NCI-H510A (cell line): ENCODE data around the gene PDYN.

Experiments
- DNase-seq: peaks from one replicate; lab custom pipeline; 2025; lab: John Stamatoyannopoulos, UW

PDYN gene

GRCh38 chr20:1951436-1952115 is 42.3 kb downstream of the PDYN start:
- DNase-seq, result no peak

DNA sequence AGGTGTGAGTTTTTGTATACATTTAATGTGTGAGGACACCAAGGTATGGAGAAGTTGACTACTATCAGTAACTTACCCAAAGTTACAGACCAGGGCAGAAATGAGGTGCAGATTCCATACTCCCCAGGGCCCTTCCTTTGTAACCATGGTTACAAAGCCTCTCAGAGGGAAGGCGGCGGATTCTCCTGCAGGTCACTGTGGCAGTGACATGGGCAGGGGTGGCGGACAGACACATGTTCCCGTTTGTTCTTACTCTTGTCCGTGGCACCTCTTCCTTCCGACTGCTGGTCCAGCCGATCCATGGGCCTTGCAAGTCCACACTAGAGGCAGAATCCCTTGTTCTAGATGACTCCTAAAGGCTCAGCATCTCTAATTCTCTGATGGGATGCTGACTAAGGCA is 43.0 kb downstream of the PDYN start:
- no peak for DNase-seq

DNA sequence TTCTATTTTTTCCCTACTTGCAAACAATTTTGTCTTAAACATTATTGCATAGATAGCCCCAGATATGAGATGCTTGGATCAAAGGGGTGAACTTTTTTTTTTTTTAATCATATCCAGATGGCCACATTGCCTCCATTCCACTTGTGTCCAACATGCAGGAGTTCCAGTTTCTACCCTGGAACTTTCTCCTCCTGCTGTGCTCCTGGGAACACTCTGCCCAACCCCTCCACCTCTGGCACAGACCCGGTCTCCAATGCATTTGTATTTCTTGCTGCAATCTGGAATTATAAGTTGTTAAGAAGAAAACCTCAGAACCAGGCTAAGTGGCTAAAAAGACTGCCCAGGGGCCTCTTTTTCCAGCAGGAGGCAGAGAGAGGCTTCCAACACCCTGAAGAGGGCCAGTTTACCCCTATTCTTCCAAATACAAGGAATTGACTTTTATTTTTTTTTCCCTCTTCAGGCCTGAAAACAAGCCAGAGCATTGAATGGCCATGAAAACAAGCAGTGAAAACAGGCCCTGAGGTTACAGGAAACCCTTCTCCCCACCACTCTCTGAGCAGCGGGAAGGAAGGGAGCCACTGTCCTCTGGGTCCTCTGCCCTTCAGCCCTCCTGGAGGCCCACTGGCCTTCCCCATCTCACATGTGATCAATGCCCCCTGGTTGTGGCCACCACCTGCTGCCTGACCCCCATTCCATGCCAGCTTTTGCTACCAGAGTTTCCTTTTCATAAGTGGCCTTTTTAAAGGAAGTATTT is 44.3 kb downstream of the PDYN start:
- DNase-seq, result no peak

DNA sequence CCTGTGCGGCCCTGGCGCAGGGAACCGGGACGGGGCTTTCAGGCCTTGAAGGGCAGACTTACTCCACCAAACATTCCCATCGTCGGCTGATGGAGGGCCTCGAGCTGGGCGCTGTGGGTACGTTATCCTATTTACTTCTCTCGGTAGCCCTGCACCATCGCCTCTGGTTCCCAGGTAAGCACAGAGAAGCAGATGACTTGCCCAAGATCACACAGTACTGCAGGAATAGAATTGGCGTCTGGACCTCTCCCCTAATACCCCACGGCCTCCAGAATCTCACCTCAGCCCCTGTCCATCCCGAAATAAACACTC is 46.4 kb downstream of the PDYN start:
- DNase-seq, result no peak

DNA sequence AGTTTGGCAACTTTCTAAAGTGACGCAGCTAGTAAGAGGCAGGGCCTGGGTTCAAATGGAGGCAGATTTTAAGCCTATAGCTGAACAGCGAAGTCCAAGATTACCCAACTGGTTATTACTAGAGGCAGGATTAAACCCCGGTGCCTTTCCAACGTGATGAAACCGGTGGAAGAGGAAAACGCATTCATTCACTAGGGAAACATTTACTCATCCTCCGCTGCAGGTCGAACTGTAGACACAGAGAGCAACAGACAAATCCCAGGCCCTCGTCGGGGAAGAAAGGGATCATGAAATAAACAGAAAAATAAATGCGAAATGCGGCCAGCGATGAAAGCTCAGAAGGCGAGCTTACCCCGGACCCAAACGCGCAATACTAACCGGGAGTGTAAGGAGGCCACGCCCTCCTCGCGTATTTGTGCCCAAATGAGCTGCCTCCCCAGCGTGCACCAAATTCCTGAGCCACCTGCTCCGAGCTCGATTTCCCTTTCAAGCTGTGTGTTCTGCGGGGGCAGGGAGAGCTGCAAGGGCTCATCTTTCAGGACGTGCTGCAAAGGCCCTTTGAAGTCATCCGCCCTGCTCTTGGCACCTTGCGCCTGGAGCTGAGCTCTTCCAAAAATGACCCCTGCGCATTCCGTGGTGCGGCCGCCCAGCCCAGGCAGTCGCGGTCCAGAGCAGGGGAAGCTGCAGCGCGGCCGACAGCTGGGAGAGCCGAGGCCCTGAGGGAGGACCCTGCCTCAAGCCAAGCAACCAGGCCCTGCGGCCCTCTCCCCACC is 46.9 kb downstream of the PDYN start:
- DNase-seq, result no peak

- DNase-seq, result no peak
These were observed 47.5 kb downstream of the PDYN start for GRCh38 chr20:1946442-1946761.

DNA sequence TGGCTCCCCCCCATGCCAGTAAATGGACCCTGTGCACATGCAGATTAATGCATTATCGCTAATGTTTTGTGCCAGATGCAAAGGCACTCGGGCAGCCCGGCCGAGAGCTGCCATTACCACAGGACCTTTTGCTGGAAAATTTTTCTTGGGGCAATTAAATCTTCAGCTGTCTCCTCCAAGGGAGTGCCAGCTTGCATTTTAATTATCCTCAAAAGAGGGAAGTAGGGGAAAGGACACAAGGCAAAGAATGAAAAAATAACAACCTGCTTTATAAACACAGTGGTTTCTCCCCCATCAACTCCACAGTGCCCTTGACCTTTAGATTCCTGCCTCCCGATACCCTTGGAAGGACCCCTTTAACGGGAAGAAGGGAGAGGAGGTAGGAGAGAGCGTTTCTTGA is 48.2 kb downstream of the PDYN start:
- DNase-seq, result no peak

- no peak for DNase-seq
These were observed 48.7 kb downstream of the PDYN start for GRCh38 chr20:1945134-1945618.

GRCh38 chr20:1944345-1945091 is 49.3 kb downstream of the PDYN start:
- DNase-seq, result no peak

- no peak for DNase-seq
These were observed 50.4 kb downstream of the PDYN start for GRCh38 chr20:1943275-1944002.

DNA sequence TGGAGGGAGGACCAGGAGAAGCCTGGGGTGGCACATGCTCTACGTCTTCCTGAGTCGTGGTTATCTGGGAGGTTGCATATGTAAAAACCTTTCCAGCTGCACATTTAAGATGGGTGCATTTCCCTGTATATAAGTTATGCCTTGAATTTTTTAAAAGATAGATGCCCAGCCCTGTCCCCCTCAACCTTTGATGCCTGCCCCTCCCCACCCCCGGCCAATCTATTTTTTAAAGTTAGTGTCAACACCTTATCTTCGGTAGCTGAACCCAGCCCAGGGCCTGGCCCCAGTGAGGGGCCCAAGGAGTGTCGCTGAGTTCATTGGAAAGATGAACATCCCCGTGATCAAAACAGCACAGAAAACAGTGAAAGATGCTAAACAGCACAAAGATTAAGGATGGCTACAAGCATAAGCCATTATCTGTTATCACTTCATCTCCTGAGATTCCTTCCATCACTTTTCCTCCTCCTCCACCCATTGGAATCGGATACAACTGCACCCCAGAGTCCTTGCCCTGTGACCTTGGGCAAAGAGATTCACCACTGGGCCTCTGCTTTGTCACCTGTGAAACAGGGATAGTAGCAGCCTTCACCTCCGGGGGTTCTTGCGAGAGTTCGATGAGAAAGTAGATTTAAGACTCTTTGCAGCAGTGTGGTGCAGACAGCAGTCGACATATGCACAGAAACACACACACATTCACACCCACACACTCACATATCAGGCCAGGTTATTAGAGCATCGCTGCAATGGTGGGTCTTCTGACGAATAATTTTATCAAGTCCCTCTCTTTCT is 51.2 kb downstream of the PDYN start:
- no peak for DNase-seq

GRCh38 chr20:1942061-1942460 is 51.8 kb downstream of the PDYN start:
- DNase-seq, result no peak

DNA sequence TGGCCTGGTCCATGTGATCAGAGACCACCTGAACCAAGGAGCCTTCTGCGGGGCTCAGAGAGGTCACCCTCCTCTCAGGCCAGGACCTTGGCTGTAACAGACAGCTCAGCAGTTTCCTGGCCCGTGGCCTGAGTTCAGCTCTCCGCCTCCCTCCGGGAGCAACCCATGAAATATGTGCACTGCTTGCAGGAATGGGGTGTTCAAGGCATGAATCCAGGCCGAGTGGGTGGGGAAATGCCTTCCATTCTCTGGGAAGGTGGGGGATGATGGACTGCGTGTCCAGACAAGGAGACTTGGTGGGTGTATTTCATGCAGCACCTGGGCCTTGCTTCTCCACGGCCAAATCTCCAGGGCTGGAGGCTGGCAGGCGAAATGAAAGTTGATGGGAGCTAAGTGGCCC is 52.6 kb downstream of the PDYN start:
- DNase-seq, result no peak

GRCh38 chr20:1940581-1940980 is 53.3 kb downstream of the PDYN start:
- no peak for DNase-seq

- DNase-seq, result no peak
These were observed 54.6 kb downstream of the PDYN start for GRCh38 chr20:1939270-1939595.

DNA sequence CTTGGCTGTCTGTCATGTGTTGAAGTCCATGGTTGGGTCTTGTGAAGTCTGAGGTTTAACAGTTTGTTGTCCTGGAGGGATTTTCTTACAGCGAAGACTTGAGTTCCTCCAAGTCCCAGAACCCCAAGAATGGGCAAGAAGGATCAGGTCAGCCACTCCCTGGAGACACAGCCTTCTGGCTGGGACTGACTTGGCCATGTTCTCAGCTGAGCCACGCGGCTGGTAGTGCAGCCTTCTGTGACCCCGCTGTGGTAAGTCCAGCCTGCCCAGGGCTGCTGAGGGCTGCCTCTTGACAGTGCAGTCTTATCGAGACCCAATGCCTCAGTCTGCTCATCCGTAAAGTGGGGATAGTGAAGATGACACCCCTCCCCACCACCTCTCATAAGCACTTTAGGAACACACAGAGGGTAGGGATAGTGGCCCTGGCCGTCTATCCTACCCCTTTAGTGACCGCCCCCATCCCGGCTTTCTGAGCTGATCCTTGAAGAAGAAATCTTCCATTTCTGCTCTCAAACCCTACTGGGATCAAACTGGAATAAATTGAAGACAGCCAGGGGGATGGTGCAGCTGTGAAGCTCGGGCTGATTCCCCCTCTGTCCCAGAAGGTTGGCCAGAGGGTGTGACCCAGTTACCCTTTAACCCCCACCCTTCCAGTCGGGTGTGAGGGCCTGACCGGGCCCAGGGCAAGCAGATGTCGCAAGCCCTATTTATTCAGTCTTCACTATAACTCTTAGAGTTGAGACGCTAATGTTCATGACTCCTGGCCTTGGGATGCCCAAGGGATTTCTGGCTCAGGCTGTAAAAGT is 55.2 kb downstream of the PDYN start:
- DNase-seq, result no peak

DNA sequence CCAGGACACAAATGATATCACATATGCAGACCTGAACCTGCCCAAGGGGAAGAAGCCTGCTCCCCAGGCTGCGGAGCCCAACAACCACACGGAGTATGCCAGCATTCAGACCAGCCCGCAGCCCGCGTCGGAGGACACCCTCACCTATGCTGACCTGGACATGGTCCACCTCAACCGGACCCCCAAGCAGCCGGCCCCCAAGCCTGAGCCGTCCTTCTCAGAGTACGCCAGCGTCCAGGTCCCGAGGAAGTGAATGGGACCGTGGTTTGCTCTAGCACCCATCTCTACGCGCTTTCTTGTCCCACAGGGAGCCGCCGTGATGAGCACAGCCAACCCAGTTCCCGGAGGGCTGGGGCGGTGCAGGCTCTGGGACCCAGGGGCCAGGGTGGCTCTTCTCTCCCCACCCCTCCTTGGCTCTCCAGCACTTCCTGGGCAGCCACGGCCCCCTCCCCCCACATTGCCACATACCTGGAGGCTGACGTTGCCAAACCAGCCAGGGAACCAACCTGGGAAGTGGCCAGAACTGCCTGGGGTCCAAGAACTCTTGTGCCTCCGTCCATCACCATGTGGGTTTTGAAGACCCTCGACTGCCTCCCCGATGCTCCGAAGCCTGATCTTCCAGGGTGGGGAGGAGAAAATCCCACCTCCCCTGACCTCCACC is 56.4 kb downstream of the PDYN start:
- DNase-seq, result no peak

GRCh38 chr20:1935696-1936366 is 58.0 kb downstream of the PDYN start:
- no peak for DNase-seq
